Astrocyte (in vitro differentiated cells and primary cell): Measurements from ENCODE around the gene DPH2. TPM values are rescaled to one million over a fixed set of nuclear protein-coding genes. Genes with fewer than 3 reads are reported as not detected.

Experiments used
- DNase-seq: peaks from one replicate; pipeline ENCODE4 v3.0.0-alpha.2; 2010; ENCODE audit warnings: low read depth
- FAIRE-seq: peaks from 2 replicates; lab custom pipeline; 2011; peaks lifted over from hg19 to GRCh38; lab: Jason Lieb, UNC
- H2AFZ ChIP-seq: 2 replicates; pipeline ENCODE4 v1.6.0; 2012; ENCODE audit warnings: low read depth, low read length, inconsistent platforms
- H3K27ac ChIP-seq: 2 replicates; pipeline ENCODE4 v1.5.1; 2011; ENCODE audit warnings: low read depth, low read length, inconsistent platforms
- H3K27me3 ChIP-seq: 2 replicates; pipeline ENCODE4 v1.6.0; 2011; ENCODE audit warnings: low read length, inconsistent platforms; ENCODE audit not compliant: insufficient read depth
- H3K36me3 ChIP-seq: 2 replicates; pipeline ENCODE4 v1.5.1; 2011; ENCODE audit warnings: low read length, inconsistent platforms; ENCODE audit not compliant: insufficient read depth
- H3K4me1 ChIP-seq: 2 replicates; pipeline ENCODE4 v1.5.1; 2011; ENCODE audit warnings: low read length, inconsistent platforms; ENCODE audit not compliant: insufficient read depth
- H3K4me2 ChIP-seq: 2 replicates; pipeline ENCODE4 v1.6.0; 2012; ENCODE audit warnings: low read length, inconsistent platforms
- H3K4me3 ChIP-seq: 2 replicates; pipeline ENCODE4 v1.5.1; 2011; ENCODE audit warnings: low read depth, mild to moderate bottlenecking, low read length, inconsistent platforms; ENCODE audit not compliant: insufficient read depth
- H3K79me2 ChIP-seq: 2 replicates; pipeline ENCODE4 v1.6.0; 2012; ENCODE audit warnings: mild to moderate bottlenecking, low read length, inconsistent platforms; ENCODE audit not compliant: insufficient read depth
- H3K9ac ChIP-seq: 2 replicates; pipeline ENCODE4 v1.6.0; 2012; ENCODE audit warnings: mild to moderate bottlenecking, low read length, inconsistent platforms
- H3K9me3 ChIP-seq: 2 replicates; pipeline ENCODE4 v1.5.1; 2012; ENCODE audit warnings: low read depth, mild to moderate bottlenecking, low read length, inconsistent platforms; ENCODE audit not compliant: insufficient read depth
- H4K20me1 ChIP-seq: 2 replicates; pipeline ENCODE4 v1.6.0; 2012; ENCODE audit warnings: low read length, inconsistent platforms; ENCODE audit not compliant: insufficient read depth
- H3K27ac Mint-ChIP-seq: one replicate; pipeline ENCODE4 v1.8.0; 2021; ENCODE audit warnings: mild to moderate bottlenecking, mixed read lengths; ENCODE audit not compliant: unreplicated experiment
- H3K27me3 Mint-ChIP-seq: one replicate; pipeline ENCODE4 v1.8.0; 2021; ENCODE audit warnings: low read depth, mixed read lengths; ENCODE audit not compliant: unreplicated experiment
- H3K36me3 Mint-ChIP-seq: one replicate; pipeline ENCODE4 v1.8.0; 2021; ENCODE audit warnings: low read depth, mixed read lengths; ENCODE audit not compliant: unreplicated experiment
- H3K4me1 Mint-ChIP-seq: one replicate; pipeline ENCODE4 v1.8.0; 2021; ENCODE audit warnings: low read depth, mixed read lengths; ENCODE audit not compliant: unreplicated experiment
- H3K4me3 Mint-ChIP-seq: one replicate; pipeline ENCODE4 v1.8.0; 2021; ENCODE audit warnings: mild to moderate bottlenecking, moderate library complexity, mixed read lengths; ENCODE audit not compliant: unreplicated experiment
- H3K9me3 Mint-ChIP-seq: one replicate; pipeline ENCODE4 v1.8.0; 2021; ENCODE audit warnings: mild to moderate bottlenecking, mixed read lengths; ENCODE audit not compliant: unreplicated experiment
- CTCF ChIP-seq: IDR thresholded peaks from 2 replicates; pipeline ENCODE4 v1.5.1; 2011; ENCODE audit warnings: low read depth, mild to moderate bottlenecking, inconsistent platforms, low read length, moderate library complexity; ENCODE audit not compliant: insufficient read depth
- EZH2 ChIP-seq: IDR thresholded peaks from 2 replicates; pipeline ENCODE4 v1.6.1; 2012; ENCODE audit warnings: mild to moderate bottlenecking, low read length, inconsistent platforms; ENCODE audit not compliant: insufficient read depth
- total RNA-seq: library from RNA; stranded (reverse); gene quantifications from 2 replicates; pipeline ENCODE4 v1.2.1, GENCODE V29; 2021

The DPH2 gene
- total RNA-seq, 1 donor from 2014 or later, result 31.6 TPM

- H3K36me3 ChIP-seq, result no peaks in the 10 kb centered on the region
- no peak for FAIRE-seq
Observed at GRCh38 chr1:43958351-43959255, 11.2 kb upstream of the DPH2 start.

DNA sequence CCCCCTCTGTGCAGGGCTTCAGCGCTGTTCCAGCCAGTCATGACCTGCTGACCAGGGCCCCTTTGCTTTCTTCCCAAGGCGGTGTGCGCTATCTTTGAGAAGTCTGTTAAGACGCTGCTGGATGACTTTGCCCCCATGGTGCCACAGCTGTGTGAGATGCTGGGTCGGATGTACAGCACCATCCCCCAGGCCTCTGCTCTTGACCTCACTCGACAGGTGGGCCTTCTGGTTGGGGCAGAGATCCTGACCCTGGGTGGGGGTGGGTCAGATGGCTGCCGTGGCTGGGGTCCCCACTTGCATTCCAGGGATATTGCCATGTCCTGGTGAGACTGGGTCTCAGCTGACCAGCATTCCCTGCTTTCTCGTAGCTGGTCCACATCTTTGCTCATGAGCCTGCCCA is 9.0 kb upstream of the DPH2 start:
- Histone ChIP-seq H3K9me3 (no peaks in the 10 kb centered on the region), H2AFZ (no peak overlapping the region), H3K27me3 (no peaks in the 10 kb centered on the region), H3K4me2 (no peak overlapping the region), H3K79me2 (no peaks in the 10 kb centered on the region), H3K4me1 (no peaks in the 10 kb centered on the region), H3K27ac (no peak overlapping the region), H3K4me3 (no peak overlapping the region), H3K36me3 (no peaks in the 10 kb centered on the region), H3K9ac (no peak overlapping the region), H4K20me1 (peaks cover 22% of the 10 kb centered on the region)
- TF ChIP-seq EZH2 (no peak), CTCF (no peak)
- DNase-seq (no peak), FAIRE-seq (no peak)
- no peaks in the 10 kb centered on the region for H3K27me3 Mint-ChIP-seq
- H3K27ac Mint-ChIP-seq, result no peak overlapping the region
- H3K36me3 Mint-ChIP-seq, result peaks cover 35% of the 10 kb centered on the region
- H3K4me1 Mint-ChIP-seq, result no peaks in the 10 kb centered on the region
- H3K4me3 Mint-ChIP-seq, result no peak overlapping the region
- peaks cover 1% of the 10 kb centered on the region for H3K9me3 Mint-ChIP-seq

More at GRCh38 chr1:43958351-43959255, 11.2 kb upstream of the DPH2 start:
- Mint-ChIP-seq H3K27me3 (no peaks in the 10 kb centered on the region), H3K27ac (no peak overlapping the region), H3K4me3 (no peak overlapping the region), H3K4me1 (no peaks in the 10 kb centered on the region), H3K36me3 (peaks cover 37% of the 10 kb centered on the region), H3K9me3 (peaks cover 1% of the 10 kb centered on the region)
- TF ChIP-seq CTCF, result no peak
- no peak for TF ChIP-seq EZH2
- Histone ChIP-seq H4K20me1 (peaks cover 33% of the 10 kb centered on the region), H3K27me3 (no peaks in the 10 kb centered on the region), H2AFZ (no peak overlapping the region), H3K79me2 (peaks cover 8% of the 10 kb centered on the region), H3K9ac (no peak overlapping the region), H3K27ac (no peak overlapping the region), H3K4me3 (no peak overlapping the region), H3K9me3 (no peaks in the 10 kb centered on the region), H3K4me2 (no peak overlapping the region), H3K4me1 (no peaks in the 10 kb centered on the region)
- DNase-seq, result no peak

- Histone ChIP-seq H3K4me3 (no peak overlapping the region), H3K4me2 (no peak overlapping the region), H3K27me3 (no peaks in the 10 kb centered on the region), H3K79me2 (no peaks in the 10 kb centered on the region), H3K9me3 (no peaks in the 10 kb centered on the region), H2AFZ (no peak overlapping the region), H3K36me3 (no peaks in the 10 kb centered on the region), H4K20me1 (peaks cover 20% of the 10 kb centered on the region), H3K4me1 (no peaks in the 10 kb centered on the region), H3K27ac (no peak overlapping the region), H3K9ac (no peak overlapping the region)
- peaks cover 1% of the 10 kb centered on the region for H3K9me3 Mint-ChIP-seq
- peaks cover 36% of the 10 kb centered on the region for H3K36me3 Mint-ChIP-seq
- no peak overlapping the region for H3K27ac Mint-ChIP-seq
- TF ChIP-seq EZH2, result no peak
- no peak for TF ChIP-seq CTCF
- H3K27me3 Mint-ChIP-seq, result no peaks in the 10 kb centered on the region
- H3K4me1 Mint-ChIP-seq, result no peaks in the 10 kb centered on the region
- no peak for FAIRE-seq
- H3K4me3 Mint-ChIP-seq, result no peak overlapping the region
- DNase-seq, result no peak
Observed at GRCh38 chr1:43961692-43962091, 8.1 kb upstream of the DPH2 start.
